HG03280 (cell line): ENCODE results near the gene PLS1.
"Not testable (repeated sequence)": the region's sequence is repeated elsewhere in the genome, so short reads cannot be mapped to it uniquely, and the experiment has no call there.

Experiments used
- ATAC-seq: cut with Tn5 transposase; IDR thresholded peaks from one replicate; pipeline ENCODE4 v1.9.1; 2021; ENCODE audit warnings: mild to moderate bottlenecking, moderate library complexity; ENCODE audit not compliant: unreplicated experiment

PLS1 gene

GRCh38 chr3:142595951-142596725 lies at the start of gene PLS1:
PLS1 (plus strand) TSS chr3:142596393; CDS start chr3:142664238, 67,845 bp downstream.
- ATAC-seq: peak; percentile 90

- no peak for ATAC-seq
Measured at GRCh38 chr3:142549986-142550385, 46.2 kb upstream of the PLS1 start.

- not testable (repeated sequence) for ATAC-seq
Measured at GRCh38 chr3:142552579-142552978, 43.6 kb upstream of the PLS1 start.

GRCh38 chr3:142553741-142554140 lies 42.5 kb upstream of the PLS1 start:
- no peak for ATAC-seq

- no peak for ATAC-seq
Measured at GRCh38 chr3:142560118-142560517, 36.1 kb upstream of the PLS1 start.

GRCh38 chr3:142563496-142563997 lies 32.6 kb upstream of the PLS1 start:
- ATAC-seq: no peak

- no peak for ATAC-seq
Measured at GRCh38 chr3:142566096-142566495, 30.1 kb upstream of the PLS1 start.

GRCh38 chr3:142568393-142569017 lies 27.7 kb upstream of the PLS1 start:
- no peak for ATAC-seq

GRCh38 chr3:142569422-142569821 lies 26.8 kb upstream of the PLS1 start:
- not testable (repeated sequence) for ATAC-seq

GRCh38 chr3:142574223-142574622 lies 22.0 kb upstream of the PLS1 start:
- ATAC-seq: not testable (repeated sequence)

- ATAC-seq: no peak
Measured at GRCh38 chr3:142574665-142575064, 21.5 kb upstream of the PLS1 start.

GRCh38 chr3:142576792-142577191 lies 19.4 kb upstream of the PLS1 start:
- ATAC-seq: no peak

- ATAC-seq: no peak
Measured at GRCh38 chr3:142577696-142578328, 18.4 kb upstream of the PLS1 start.

- ATAC-seq: peak; percentile 95
Measured at GRCh38 chr3:142578329-142579223, 17.6 kb upstream of the PLS1 start, which contains the start of gene ATR. ATR (minus strand) TSS chr3:142578733; CDS start chr3:142578704, 29 bp downstream.

- no peak for ATAC-seq
Measured at GRCh38 chr3:142580061-142580423, 16.2 kb upstream of the PLS1 start.

GRCh38 chr3:142581070-142581469 lies 15.1 kb upstream of the PLS1 start:
- not testable (repeated sequence) for ATAC-seq

- peak; percentile 67 for ATAC-seq
Measured at GRCh38 chr3:142586803-142587406, 9.3 kb upstream of the PLS1 start.

- ATAC-seq: no peak
Measured at GRCh38 chr3:142588703-142589102, 7.5 kb upstream of the PLS1 start.

GRCh38 chr3:142592268-142592667 lies 3.9 kb upstream of the PLS1 start:
- ATAC-seq: not testable (repeated sequence)

- ATAC-seq: no peak
Measured at GRCh38 chr3:142595141-142595540, 1.1 kb upstream of the PLS1 start.
